GM18909 (cell line): ENCODE data around the gene COPS2.
A peak's percentile ranks its signal among the peaks of the same experiment; 100 is the strongest.
"Not testable (repeated sequence)": the region's sequence is repeated elsewhere in the genome, so short reads cannot be mapped to it uniquely, and the experiment has no call there.

ENCODE experiments used
- ATAC-seq: cut with Tn5 transposase; IDR thresholded peaks from one replicate; pipeline ENCODE4 v1.9.1; 2021; ENCODE audit warnings: mild to moderate bottlenecking; ENCODE audit not compliant: unreplicated experiment, poor library complexity

COPS2 gene

GRCh38 chr15:49155110-49155833 is at the start of gene COPS2:
COPS2 (minus strand) TSS chr15:49155599; CDS start chr15:49155578, 21 bp downstream.
- peak; percentile 92 for ATAC-seq

GRCh38 chr15:49200347-49200746 is 44.9 kb upstream of the COPS2 start:
- no peak for ATAC-seq

GRCh38 chr15:49199666-49200065 is 44.3 kb upstream of the COPS2 start:
- no peak for ATAC-seq

GRCh38 chr15:49196856-49197255 is 41.5 kb upstream of the COPS2 start:
- no peak for ATAC-seq

- ATAC-seq = no peak
These were observed 36.5 kb upstream of the COPS2 start for GRCh38 chr15:49191892-49192291.

- ATAC-seq = no peak
These were observed 35.2 kb upstream of the COPS2 start for GRCh38 chr15:49190586-49190985.

- no peak for ATAC-seq
These were observed 34.2 kb upstream of the COPS2 start for GRCh38 chr15:49189631-49190030.

- ATAC-seq = no peak
These were observed 33.5 kb upstream of the COPS2 start for GRCh38 chr15:49188933-49189332.

GRCh38 chr15:49187549-49188245 is 32.3 kb upstream of the COPS2 start:
- ATAC-seq = no peak

GRCh38 chr15:49185473-49185872 is 30.1 kb upstream of the COPS2 start:
- ATAC-seq = peak; percentile 86

- not testable (repeated sequence) for ATAC-seq
These were observed 28.3 kb upstream of the COPS2 start for GRCh38 chr15:49183741-49184140.

- ATAC-seq = no peak
These were observed 26.7 kb upstream of the COPS2 start for GRCh38 chr15:49182128-49182527.

- ATAC-seq = no peak
These were observed 24.2 kb upstream of the COPS2 start for GRCh38 chr15:49179433-49180190.

GRCh38 chr15:49178497-49178896 is 23.1 kb upstream of the COPS2 start:
- no peak for ATAC-seq

- not testable (repeated sequence) for ATAC-seq
These were observed 20.4 kb upstream of the COPS2 start for GRCh38 chr15:49175582-49176397.

GRCh38 chr15:49174902-49175301 is 19.5 kb upstream of the COPS2 start:
- no peak for ATAC-seq

GRCh38 chr15:49171790-49172189 is 16.4 kb upstream of the COPS2 start:
- ATAC-seq = no peak

- peak; percentile 94 for ATAC-seq
These were observed 14.6 kb upstream of the COPS2 start, which contains the start of gene GALK2 for GRCh38 chr15:49169880-49170597. GALK2 (plus strand) TSS chr15:49170247; CDS start chr15:49170323, 76 bp downstream.

GRCh38 chr15:49168016-49168415 is 12.6 kb upstream of the COPS2 start:
- ATAC-seq = no peak
